H4 (cell line): ENCODE data around the gene TNFSF12. TPM values are rescaled to one million over a fixed set of nuclear protein-coding genes. Genes with fewer than 3 reads are reported as not detected.

Experiments used
- DNase-seq: peaks from one replicate; pipeline ENCODE4 v3.0.0-alpha.2; 2015; ENCODE audit warnings: low spot score
- total RNA-seq: library from RNA; depleted of rRNA; stranded (reverse); fragments of >200 nt; shearing (Covaris generic); gene quantifications from 2 replicates; pipeline ENCODE4 v1.2.3, GENCODE V29; 2014

The TNFSF12 gene
- total RNA-seq, 1 experiment from 2014 or later, result 2.4 TPM

DNA sequence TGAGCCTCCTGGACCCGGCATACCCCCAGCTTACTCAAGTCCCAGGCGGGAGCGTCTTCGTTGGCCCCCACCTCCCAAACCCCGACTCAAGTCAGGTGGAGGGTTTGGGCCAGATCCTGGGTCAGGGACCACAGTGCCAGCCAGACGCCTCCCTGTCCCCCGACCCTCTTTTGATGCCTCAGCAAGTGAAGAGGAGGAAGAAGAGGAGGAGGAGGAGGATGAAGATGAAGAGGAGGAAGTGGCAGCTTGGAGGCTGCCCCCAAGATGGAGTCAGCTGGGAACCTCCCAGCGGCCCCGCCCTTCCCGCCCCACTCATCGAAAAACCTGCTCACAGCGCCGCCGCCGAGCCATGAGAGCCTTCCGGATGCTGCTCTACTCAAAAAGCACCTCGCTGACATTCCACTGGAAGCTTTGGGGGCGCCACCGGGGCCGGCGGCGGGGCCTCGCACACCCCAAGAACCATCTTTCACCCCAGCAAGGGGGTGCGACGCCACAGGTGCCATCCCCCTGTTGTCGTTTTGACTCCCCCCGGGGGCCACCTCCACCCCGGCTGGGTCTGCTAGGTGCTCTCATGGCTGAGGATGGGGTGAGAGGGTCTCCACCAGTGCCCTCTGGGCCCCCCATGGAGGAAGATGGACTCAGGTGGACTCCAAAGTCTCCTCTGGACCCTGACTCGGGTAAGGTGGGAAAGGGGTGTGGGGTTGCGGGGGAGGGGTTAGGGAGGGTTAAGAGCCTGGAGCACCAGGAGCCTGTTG, 14.4 kb downstream of the TNFSF12 start:
- DNase-seq, result no peak

DNA sequence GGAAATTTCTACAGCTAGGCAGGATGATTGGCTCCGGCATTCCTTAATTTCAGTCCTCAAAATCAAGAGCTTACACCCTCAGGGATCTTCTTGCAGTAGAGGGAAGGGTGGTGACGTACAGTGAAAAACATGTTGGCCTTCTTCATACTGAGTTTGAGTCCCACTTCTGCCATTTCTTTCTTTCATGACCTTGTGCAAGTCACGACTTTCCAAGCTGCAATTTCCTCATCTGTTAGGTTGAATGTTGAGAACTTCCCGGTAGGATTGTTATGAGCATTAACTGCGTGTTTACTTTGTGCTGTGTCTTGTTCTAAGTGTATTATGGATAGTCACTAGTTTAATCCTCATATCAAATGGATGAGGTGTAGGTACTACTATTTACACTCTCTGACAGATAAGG, 20.7 kb downstream of the TNFSF12 start:
- no peak for DNase-seq

DNA sequence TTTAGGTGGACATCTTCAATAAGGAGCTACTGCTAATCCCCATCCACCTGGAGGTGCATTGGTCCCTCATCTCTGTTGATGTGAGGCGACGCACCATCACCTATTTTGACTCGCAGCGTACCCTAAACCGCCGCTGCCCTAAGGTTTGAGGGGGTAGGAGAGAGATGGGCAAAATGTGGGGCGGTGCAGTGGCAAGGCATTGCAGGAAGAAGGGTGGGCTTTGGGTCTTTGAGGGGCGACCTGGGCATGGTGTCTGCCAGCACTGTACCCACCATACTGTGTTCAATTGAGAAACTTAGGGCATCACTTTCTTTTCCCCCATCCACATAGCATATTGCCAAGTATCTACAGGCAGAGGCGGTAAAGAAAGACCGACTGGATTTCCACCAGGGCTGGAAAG, 21.5 kb downstream of the TNFSF12 start:
- DNase-seq, result no peak

DNA sequence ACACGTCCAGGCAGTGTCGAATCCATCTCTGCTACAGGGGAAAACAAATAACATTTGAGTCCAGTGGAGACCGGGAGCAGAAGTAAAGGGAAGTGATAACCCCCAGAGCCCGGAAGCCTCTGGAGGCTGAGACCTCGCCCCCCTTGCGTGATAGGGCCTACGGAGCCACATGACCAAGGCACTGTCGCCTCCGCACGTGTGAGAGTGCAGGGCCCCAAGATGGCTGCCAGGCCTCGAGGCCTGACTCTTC, 23.4 kb downstream of the TNFSF12 start:
- DNase-seq, result no peak

DNA sequence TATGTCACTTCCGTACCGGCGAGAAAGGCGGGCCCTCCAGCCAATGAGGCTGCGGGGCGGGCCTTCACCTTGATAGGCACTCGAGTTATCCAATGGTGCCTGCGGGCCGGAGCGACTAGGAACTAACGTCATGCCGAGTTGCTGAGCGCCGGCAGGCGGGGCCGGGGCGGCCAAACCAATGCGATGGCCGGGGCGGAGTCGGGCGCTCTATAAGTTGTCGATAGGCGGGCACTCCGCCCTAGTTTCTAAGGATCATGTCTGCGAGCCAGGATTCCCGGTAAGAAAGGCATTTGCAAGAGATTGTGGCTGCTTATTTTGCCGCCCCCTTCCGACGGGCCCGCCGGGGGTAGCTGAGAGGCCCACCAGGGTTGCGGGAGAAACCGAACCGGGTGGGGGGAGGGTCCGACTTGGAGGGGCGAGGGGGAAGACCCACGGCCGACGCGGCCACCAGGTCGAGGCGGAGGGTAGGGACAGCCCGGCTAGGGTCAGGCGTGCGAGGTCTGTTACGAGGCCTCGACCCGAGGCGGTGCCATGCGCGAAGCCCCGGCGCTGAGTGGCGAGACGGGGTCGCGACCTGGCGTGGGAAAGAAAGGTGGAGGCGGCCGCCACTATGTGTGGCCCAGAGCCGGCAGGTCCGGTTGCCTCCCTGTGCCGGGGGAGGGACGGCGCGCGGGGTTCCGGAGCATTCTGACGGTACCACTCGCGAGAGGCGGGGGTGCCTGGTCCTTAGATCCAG, 23.9 kb downstream of the TNFSF12 start:
- DNase-seq, result peak; percentile 96

DNA sequence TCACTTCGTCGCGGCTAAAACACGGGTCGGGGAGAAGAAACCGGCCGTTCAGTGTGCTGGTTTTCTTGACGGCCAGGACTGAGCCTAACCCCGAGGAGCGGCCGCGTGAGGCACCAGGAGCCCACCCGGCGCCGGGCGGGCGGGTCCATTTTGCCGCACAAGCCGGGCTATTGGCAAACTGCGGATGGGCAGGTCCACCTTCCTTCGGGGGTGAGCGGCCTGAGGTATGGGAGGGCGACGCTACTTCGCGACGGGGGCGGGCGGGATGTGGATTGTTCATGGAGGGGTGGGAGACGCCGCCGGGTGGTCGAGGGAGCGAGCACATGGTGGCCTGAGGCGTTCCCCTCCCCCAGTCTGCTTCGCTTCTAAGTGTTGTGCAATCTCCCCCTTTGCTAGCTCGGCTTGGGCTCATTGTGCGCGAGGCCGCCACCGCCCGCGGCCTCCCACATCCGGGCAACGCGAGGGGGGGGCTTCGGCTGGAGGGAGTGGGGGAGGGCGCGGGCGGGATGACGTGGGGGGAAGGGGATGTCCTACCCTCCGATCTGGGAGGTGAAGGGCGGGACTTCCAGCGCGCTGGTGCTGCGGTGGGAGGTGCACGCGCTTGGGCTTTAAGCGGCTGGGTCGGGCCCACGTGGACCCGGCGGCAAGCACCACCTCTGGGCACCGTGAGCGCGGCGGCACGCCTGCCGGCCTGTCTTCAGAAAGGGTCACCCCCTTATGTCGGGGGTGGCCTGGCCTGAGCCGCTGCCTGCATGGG, 24.6 kb downstream of the TNFSF12 start:
- DNase-seq, result peak; percentile 82

DNA sequence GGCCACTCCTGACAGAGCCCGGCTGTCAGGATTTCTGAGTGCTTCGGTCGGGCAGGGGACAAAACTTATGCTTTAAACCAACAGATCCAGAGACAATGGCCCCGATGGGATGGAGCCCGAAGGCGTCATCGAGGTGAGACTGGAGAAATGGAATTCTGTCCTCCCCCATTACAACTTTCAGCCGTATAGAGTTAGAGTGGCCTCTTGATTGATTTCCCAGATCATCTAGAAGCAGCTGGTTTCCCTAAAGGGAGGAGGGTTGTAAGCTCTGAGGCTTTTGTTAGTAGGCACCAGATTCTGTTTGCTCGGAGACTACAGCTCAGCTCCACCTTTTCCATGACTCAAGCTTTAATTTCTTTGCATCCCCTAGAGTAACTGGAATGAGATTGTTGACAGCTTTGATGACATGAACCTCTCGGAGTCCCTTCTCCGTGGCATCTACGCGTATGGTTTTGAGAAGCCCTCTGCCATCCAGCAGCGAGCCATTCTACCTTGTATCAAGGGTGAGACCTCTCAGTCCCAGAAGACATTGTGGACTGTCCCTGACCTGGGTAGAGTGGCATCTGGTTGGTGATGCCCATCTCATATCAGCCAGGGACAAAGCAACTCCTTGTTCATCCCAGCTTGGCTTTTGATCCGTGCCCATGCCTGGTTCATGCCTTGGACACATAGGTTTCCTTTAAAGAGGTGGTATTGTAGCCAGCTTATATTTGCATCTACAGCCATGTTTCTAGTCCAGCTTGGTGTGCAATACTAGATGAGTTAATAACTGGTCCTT, 25.5 kb downstream of the TNFSF12 start:
- no peak for DNase-seq

DNA sequence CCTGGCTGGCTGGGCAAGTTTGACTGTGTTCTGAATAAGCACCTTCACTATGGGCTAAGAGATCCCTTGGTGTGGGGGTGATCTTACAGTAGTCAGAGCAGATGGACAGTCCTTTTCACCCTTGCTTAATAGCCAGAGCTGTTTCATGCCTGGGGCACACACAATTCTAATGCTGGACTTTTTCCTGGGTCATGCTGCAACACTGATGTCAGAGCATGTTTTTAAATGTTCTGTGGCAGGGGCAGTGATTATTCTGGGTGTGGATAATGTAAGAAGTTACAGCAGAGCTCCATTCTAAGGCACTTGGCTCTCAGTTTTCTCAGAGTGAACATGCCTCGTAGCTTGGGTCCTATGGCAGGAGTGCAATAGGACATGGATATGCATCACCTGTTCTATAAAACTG, 26.6 kb downstream of the TNFSF12 start:
- no peak for DNase-seq

DNA sequence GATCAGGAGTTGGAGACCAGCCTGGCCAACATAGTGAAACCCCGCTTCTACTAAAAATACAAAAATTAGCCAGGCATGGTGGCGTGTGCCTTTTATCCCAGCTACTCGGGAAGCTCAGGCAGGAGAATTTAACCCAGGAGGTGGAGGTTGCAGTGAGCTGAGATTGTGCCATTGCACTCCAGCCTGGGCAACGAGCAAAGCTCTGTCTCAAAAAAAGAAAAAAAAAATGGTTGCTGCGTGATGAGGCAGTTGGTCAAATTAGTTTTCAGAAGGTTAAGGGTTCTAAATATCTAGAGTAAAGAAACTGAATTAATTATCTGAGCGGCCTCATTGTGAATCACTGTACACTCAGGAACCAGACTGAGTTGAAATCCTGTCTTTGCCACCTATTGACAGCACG, 27.1 kb downstream of the TNFSF12 start:
- no peak for DNase-seq

DNA sequence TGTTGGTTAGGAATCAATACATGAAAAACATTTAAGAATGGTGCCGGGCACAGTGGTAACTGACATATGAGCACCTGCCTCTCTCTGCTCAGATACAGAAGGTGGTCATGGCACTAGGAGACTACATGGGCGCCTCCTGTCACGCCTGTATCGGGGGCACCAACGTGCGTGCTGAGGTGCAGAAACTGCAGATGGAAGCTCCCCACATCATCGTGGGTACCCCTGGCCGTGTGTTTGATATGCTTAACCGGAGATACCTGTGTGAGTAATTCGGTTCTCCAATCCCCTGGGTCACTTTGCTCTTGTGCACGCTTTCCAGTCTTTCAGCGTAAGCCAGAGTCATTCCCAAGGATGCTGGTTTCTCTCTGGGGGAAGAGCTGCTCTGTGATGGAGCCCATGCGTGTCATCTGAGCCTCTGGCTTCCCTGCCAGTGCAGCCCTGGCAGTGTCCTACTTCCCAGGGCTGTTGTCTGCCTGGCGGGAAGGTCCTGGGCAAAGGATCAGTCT, 27.6 kb downstream of the TNFSF12 start:
- no peak for DNase-seq

DNA sequence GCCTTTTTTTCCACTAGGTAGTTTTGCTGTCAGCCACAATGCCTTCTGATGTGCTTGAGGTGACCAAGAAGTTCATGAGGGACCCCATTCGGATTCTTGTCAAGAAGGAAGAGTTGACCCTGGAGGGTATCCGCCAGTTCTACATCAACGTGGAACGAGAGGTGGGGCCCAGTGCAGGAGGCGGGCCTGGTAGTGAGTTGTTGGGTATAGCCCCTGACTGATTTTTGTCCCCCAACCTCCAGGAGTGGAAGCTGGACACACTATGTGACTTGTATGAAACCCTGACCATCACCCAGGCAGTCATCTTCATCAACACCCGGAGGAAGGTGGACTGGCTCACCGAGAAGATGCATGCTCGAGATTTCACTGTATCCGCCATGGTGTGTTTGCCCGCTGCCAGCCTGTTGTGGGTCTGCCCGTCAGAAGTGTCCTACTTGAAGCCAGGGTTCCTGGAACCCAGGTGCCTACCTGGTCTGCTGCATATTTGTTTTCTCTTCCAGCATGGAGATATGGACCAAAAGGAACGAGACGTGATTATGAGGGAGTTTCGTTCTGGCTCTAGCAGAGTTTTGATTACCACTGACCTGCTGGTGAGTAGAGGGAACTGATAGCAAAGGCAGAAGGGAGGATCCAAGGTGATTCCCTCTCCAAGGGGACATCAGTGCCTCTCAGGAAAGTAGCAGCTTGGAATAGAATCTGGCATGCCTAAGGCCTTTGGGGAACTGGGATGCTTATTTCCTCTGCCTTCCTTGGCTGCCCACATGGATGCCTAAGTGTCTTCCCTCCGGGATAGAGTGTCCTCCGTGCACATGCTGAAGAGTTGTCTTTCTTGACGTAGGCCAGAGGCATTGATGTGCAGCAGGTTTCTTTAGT, 28.7 kb downstream of the TNFSF12 start:
- no peak for DNase-seq

DNA sequence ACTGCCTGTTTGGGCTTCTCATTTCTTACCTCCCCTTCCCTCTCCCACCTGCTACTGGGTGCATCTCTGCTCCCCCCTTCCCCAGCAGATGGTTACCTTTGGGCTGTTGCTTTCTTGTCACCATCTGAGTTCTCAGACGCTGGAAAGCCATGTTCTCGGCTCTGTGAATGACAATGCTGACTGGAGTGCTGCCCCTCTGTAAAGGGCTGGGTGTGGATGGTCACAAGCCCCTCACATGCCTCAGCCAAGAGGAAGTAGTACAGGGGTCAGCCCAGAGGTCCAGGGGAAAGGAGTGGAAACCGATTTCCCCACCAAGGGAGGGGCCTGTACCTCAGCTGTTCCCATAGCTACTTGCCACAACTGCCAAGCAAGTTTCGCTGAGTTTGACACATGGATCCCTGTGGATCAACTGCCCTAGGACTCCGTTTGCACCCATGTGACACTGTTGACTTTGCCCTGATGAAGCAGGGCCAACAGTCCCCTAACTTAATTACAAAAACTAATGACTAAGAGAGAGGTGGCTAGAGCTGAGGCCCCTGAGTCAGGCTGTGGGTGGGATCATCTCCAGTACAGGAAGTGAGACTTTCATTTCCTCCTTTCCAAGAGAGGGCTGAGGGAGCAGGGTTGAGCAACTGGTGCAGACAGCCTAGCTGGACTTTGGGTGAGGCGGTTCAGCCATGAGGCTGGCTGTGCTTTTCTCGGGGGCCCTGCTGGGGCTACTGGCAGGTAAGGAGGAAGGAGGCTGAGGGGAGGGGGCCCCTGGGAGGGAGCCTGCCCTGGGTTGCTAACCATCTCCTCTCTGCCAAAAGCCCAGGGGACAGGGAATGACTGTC, 30.4 kb downstream of the TNFSF12 start, which contains the start of gene CD68:
Gene CD68 (plus strand): TSS at position 638 of the 833 bp plus-strand sequence. CDS start 40 bp downstream, at position 678.
- peak; percentile 84 for DNase-seq

DNA sequence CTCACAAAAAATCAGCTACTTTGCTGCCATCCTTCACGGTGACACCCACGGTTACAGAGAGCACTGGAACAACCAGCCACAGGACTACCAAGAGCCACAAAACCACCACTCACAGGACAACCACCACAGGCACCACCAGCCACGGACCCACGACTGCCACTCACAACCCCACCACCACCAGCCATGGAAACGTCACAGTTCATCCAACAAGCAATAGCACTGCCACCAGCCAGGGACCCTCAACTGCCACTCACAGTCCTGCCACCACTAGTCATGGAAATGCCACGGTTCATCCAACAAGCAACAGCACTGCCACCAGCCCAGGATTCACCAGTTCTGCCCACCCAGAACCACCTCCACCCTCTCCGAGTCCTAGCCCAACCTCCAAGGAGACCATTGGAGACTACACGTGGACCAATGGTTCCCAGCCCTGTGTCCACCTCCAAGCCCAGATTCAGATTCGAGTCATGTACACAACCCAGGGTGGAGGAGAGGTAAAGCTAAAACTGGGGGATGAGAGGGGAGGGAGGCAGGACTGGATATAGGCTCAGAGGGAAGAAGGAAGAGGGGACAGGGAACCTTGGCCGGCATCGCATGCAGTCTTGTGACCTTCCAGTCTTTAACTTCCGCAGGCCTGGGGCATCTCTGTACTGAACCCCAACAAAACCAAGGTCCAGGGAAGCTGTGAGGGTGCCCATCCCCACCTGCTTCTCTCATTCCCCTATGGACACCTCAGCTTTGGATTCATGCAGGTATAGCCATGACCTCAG, 31.2 kb downstream of the TNFSF12 start:
- no peak for DNase-seq

DNA sequence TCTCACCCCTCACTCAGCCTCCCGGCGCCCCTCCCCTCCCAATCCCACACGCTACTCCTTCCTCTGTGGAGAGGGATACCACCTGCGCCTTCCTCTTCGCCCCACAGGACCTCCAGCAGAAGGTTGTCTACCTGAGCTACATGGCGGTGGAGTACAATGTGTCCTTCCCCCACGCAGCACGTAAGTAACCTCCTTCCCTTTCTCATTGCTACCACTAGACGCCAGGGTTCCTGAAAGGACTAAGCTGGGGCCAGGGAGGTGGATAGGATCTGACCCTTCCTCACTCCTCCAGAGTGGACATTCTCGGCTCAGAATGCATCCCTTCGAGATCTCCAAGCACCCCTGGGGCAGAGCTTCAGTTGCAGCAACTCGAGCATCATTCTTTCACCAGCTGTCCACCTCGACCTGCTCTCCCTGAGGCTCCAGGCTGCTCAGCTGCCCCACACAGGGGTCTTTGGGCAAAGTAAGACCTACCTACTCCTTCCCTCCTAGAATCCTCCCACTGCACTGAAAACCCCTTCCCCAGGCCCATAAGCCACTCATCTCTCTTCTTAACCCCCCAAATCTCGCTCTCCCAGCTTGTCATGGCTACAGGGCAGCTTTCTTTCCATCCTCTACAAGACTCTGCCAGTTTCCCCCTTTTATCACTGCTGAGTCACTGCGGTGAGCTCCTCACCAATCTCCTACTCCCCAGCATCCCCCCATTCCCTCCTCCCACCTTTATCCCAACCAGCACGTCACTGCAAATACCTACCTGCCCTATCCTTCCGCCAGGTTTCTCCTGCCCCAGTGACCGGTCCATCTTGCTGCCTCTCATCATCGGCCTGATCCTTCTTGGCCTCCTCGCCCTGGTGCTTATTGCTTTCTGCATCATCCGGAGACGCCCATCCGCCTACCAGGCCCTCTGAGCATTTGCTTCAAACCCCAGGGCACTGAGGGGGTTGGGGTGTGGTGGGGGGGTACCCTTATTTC, 32.0 kb downstream of the TNFSF12 start:
- no peak for DNase-seq

DNA sequence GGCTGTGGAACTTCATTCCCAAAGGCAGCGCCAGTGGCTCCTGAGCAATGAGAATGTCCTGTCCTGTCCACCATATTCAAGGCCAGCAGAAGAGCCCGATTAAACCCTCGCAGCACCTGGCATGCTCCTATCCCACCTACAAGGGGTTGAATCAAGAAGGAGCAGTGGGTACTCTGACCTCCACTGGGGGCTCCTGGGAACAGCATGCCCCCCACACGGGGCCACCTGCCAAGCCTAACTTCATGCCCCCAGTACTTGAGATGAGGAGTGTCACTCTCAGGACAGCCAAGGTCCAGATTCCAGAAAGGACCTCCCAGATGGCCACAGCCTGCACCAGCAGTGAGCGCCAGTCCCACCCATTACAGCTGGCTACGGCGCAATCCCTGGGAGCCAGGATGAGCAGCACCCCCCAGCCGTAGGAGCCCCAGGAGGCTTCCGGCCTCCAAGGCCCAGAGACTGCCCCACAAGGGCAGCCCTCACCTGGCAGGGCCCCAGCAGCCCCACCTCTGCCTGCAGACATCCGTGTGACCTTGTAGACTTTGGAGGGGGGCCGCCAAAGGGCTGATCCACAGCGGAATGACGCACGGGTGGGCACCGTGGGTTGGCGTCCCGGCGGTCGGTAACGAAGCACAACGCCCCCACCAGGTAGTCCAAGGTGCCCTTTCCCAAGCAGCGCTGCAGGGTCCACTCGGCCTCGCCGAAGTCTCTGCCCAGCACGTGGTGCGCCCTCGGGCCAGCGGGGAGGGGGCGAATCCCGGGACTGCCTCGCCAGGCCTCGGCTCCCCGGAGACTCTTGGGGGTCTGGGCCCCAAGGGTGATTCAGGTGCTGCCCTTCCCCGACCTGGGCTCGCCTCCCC, 33.8 kb downstream of the TNFSF12 start:
- no peak for DNase-seq

DNA sequence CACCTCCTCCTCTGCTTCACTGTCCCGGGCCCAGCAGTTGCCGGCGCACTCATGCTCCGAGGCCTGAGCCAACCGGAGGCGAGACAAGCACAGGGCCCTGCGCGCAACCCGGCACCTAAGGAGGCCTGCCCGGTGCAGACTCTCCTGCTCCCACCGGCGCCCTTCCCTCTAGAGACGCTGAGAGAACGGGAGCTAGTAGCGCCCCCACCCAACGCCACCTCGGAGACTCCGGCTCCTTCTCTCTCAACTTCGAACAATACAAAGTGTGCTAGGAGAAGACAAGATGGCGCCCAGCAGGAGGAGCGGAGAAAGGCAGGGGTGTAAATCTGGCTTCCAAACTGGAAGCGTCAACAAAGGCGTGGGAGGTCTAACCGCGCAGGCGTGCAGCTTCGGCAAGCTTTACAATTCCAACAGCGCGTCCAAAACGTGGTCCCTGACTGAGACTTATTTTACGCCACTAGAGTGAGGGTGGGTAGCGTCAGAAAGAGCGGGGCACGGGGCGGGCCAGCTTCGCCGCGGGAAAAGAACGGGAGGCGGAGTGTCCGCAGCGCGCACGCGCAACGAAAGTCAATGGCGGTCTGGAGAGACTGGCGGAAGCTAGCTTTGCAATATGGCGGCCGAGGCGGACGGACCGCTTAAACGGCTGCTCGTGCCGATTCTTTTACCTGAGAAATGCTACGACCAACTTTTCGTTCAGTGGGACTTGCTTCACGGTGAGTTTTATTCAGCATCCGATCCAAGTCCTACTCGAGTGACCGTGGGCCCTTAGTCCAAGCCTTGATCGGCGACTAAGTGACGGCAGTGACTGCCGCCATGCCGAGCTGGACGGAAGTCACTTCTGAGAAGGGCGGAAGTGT, 34.6 kb downstream of the TNFSF12 start, which contains the start of gene MPDU1:
Gene MPDU1 (plus strand): TSS at position 600 of the 857 bp plus-strand sequence. CDS start 11 bp downstream, at position 611.
- peak; percentile 91 for DNase-seq
